ENCODE data around the gene PIRT.

PIRT gene

GRCh38 chr17:10815319-10815718 lies 22.6 kb downstream of the PIRT start:
- no peak for DNase-seq

DNA sequence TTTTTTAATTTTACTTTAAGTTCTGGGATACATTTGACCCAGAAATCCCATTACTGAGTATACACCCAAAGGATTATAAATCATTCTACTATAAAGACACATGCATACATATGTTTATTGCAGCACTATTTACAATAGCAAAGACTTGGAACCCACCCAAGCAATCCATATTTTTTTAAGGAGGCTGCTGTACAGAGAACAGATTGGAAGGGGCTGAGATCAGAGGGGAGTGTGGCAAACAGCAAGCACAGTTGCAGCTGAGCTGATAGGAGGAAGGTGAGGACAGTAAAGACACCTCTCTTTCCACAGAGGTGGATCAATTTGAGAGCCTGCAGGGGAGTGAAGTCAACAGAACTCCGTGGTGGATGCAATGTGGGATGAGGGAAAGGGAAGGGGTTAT lies 23.8 kb downstream of the PIRT start:
- no peak for DNase-seq

GRCh38 chr17:10812674-10813073 lies 25.2 kb downstream of the PIRT start:
- no peak for DNase-seq

- DNase-seq: no peak
Observed at GRCh38 chr17:10809605-10810004, 28.3 kb downstream of the PIRT start.

GRCh38 chr17:10807704-10808128 lies 30.2 kb downstream of the PIRT start:
- DNase-seq: no peak

- DNase-seq: no peak
Observed at GRCh38 chr17:10806545-10807262, 31.2 kb downstream of the PIRT start.

GRCh38 chr17:10805911-10806310 lies 32.0 kb downstream of the PIRT start:
- DNase-seq: no peak

- DNase-seq: no peak
Observed at GRCh38 chr17:10804546-10804945, 33.3 kb downstream of the PIRT start.

- no peak for DNase-seq
Observed at GRCh38 chr17:10803830-10804475, 33.9 kb downstream of the PIRT start, which contains the start of gene TMEM238L. Gene TMEM238L, minus strand, starts transcription at chr17:10804099. Its CDS starts 136 bp downstream, at chr17:10803963.

DNA sequence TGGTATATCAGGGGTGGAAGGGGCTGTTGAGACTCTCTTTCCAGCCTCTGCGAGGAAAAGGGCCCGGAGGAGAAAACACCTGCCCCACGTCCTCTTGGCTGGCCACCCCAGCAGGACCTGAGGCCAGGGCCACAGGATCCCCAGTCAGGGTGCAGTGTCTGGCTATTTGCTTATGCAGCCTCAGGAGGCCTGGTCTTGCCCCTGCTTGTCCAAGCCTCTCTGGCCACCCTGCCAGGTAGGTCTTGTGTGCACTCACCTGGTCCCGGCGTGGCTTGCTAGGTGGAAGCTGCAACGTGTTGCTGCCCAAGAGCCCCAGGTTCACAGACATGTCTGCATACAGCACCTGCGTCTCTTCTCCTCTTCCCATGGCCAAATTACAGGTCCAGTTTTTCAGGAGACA lies 34.5 kb downstream of the PIRT start:
- no peak for DNase-seq

DNA sequence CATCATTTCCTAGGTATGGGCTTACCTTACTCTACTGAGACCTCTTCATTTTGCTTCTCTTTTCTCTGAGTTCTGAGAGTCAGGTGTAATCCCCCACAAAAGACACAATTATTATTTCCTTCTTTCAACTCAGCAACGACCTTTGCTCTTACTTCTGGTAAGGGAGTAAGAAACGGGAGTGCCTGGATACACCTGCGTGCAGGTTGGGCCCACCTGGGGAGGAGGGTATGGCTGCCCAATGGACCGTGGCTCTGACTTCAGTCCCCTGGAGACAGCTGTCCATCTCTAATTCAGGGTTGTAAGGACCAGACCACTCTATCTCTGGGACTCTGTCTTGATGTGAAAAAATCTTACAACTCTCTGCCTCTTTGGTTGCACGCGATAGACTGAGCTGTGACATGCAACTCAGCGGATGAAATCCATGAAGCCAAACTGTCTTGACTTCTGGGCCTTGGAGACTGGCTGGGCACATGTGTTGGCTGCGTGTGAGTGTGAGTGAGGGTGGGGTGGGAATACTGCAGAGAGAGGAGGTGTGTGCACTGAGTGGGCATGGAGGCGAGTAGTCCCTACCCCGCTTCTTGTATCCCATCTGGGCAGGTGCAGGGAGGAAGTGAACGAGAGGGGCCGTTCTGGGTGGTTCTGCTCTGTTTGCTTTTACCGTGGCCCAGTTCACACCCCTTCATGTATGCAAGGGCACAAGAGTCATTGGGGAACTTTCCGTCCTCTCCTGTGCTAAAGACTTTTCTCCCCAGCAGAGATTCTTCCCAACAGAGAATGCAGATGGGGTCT lies 35.2 kb downstream of the PIRT start:
- no peak for DNase-seq

DNA sequence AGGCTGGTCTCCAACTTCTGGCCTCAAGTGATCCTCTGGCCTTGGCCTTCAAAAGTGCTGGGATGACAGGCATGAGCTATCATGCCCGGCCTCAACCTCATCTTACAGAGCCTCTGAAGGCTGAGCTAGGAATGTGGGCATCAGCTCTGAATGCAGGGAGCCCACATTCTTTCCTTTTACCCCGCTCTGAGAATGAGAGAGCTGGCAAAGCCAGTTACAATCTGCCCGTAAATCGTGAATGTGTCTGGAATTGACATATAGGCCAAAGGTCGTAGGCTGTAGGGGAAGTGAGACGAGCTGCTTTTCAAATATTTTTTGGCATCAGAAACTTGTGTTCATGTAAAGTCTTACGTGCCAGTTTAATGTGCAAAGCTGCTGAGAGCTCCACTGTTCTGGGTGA lies 38.5 kb downstream of the PIRT start:
- DNase-seq: no peak

- DNase-seq: no peak
Observed at GRCh38 chr17:10798910-10799309, 39.0 kb downstream of the PIRT start.

- no peak for DNase-seq
Observed at GRCh38 chr17:10798332-10798749, 39.5 kb downstream of the PIRT start.

GRCh38 chr17:10797476-10798328 lies 40.2 kb downstream of the PIRT start:
- DNase-seq: no peak

- no peak for DNase-seq
Observed at GRCh38 chr17:10793816-10794215, 44.1 kb downstream of the PIRT start.

DNA sequence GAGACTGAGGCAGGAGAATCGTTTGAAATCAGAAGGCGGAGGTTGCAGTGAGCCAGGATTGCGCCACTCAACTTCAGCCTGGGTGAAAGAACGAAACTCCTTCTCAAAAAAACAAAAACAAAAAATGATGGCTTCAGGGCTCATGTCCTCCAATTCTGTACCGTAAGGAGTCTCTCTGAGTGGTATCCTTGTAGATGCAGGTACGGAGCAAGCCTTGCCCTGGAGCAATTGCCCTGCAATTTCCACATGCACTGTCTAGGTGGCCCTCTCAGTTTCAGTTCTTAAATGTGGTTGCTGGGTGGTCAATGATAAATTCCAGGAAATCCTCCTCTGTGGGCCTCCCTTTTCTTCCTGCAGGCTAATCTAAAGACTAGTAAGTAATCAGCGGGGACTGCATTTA lies 44.6 kb downstream of the PIRT start:
- no peak for DNase-seq

GRCh38 chr17:10792151-10792550 lies 45.7 kb downstream of the PIRT start:
- no peak for DNase-seq

GRCh38 chr17:10790491-10791401 lies 47.1 kb downstream of the PIRT start:
- DNase-seq: no peak

- DNase-seq: no peak
Observed at GRCh38 chr17:10789694-10790271, 48.1 kb downstream of the PIRT start.

DNA sequence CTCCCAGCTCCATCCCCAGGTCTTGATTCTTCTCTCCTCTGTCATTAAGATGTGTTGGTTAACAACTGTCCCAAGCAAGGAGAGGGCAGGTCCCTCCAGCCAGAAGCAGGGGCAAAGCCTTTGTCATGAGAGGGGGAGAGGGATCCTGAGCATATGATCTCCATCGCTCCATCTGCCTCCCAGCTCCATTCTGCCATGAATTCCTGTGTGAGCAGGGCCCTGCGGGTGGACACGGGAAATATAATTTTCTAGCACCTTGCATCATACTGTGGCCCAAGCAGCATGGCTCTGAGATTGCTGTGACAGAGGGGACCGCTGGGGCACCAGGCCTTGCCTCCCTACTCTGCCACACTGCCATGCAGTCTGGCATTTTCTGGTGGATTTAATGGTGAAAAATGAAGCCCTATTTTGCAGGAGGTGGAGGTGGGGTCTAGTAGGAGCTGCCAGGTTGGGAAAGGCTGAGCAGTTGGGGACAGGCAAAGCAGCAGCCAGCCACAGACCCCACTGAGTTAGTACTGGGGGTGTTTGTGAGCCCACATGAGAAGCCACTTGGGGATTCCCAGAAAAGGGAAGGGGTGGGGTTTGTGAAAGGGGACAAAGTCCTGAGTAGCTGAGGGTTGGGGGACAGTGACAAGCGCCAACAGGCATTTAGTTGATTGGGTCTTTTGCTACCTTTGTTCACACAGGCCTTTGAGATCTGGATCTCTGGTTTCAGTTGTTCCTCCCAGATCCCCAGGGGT lies 50.4 kb downstream of the PIRT start:
- no peak for DNase-seq
